HG03378 (cell line): ENCODE data around the gene AKAP8.
"Not testable (repeated sequence)": the region's sequence is repeated elsewhere in the genome, so short reads cannot be mapped to it uniquely, and the experiment has no call there.

Source experiments
- ATAC-seq: cut with Tn5 transposase; IDR thresholded peaks from one replicate; pipeline ENCODE4 v1.9.1; 2021; ENCODE audit warnings: mild to moderate bottlenecking, moderate library complexity; ENCODE audit not compliant: unreplicated experiment

AKAP8 gene

DNA sequence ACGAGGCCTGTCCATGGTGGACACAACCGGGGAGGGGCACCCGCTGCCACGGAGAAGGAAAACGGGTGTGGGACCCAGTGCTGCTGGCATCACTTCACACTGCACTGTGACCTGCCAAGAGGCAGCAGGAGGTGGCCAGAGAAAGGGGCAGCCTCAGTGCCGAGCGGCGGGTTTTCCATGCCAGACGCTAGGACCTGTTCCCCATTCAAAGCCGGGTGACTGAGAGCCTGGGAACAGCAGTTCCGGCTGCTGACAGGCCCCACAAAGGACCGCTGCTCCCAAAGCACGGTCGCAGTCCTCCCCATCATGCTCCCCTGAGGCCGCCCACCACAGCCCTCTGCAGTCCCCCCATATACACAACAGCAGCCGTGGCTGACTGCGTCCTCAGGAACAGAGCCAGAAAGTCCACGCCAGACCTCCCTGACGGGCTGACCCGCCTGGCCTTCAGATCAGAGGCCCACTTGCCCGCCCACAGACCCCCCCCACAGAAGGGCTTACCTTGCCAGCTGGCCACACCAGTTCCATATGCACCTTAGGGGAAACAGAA is 5.4 kb downstream of the AKAP8 start:
- no peak for ATAC-seq

DNA sequence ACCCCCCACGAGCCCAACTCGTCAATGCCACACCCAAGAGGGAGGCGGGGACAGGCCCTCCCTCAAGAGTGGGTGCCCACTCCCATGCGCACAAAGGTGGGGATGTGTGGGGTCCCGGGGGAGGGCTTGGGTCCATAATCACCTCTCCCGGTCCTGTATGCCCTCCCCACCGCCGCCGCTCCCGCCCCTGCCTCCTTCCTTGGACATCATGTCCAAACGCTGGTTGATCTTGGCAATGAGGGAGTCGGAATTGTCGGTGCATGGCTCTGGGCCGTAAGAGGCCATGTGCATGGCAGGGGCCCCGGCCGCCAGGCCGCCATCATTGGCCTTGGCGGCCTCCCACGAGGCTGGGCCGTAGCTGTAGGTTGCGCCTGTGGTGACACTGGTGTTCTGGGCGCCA is 5.9 kb downstream of the AKAP8 start:
- no peak for ATAC-seq

DNA sequence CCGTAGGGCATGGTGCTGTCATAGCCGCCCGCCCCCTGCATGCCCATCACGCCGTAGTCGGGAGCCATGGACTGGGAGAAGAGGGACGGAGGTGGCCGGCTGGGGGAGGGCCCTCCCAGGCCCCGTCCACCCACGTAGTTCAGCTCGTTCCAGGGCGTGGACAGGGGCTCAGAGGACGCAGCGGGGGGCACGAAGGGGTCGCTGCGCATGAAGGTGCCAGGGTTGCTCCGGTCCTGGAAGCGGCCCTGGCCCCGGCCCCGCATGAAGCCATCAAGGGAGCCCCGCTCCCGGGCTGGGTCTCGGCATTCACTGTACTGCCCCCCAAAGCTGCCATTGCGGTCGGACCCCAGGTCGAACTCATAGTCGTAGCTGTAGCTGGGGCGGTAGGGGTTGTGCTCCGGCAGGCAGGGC is 6.7 kb downstream of the AKAP8 start:
- no peak for ATAC-seq

DNA sequence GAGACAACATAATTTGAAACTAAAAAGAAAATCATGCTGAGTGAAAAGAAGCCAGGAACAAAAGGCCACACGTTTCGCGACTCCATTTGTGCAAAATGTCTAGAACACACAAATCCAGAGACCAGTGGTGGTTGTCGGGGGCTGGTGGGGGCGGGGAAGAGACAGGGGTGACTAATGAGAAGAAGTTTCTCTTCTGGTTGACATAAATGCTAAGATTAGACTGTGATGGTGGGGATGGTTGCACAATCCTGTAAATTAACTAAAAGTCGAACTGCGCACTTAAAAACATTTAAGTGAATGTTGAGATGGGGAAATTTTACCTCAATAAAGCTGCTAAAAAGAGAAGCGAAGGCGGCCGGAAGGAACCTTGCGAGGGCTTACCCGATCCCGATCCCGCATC is 7.1 kb downstream of the AKAP8 start:
- no peak for ATAC-seq

DNA sequence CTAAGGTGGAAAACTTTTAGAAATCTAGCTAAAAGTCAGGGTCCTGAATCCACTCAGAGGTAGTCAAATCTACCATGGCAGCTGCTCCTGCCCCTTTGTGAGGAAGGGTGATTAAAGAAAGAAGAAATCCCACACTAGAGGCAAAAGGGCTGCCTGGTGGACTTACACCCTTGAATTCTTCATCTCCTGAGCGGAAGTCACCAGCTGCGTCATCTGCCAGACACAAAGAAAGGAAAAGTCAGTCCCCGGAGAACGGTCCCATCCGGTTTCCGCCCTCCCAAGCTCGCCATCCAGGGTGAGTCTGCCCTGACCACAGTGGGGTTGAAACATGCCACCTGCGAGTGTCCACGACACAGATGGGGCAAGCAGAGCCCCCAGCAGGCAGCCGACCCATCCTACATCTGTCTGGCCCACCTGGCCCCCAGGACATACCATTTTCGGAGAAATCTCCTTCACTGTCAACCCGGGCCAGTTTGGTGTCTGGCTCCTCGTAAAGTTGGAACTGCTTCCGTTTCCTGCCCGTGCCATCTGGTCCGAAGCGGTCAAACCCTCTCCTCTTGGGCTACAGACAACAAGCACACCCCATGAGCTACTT is 7.7 kb downstream of the AKAP8 start:
- ATAC-seq = no peak

DNA sequence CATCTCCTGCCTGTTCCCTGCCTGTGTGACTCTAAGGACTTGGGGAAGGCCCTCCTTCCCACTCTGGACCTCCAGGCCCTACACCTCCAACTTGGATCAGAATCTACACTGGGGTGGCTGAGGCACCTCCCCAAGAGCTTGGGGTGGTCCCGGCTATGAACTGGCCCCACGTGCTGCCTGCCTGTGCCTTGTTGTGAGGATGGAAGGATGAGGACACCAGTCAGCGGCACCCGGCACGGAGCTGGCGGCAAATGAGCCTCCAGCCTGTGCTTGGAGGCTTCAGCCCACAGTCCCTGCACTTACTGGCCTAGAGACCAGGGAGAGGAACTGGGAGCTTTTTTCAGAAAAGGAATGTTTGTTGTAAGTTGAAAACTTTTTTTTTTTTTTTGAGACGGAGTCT is 8.5 kb downstream of the AKAP8 start:
- ATAC-seq = no peak

DNA sequence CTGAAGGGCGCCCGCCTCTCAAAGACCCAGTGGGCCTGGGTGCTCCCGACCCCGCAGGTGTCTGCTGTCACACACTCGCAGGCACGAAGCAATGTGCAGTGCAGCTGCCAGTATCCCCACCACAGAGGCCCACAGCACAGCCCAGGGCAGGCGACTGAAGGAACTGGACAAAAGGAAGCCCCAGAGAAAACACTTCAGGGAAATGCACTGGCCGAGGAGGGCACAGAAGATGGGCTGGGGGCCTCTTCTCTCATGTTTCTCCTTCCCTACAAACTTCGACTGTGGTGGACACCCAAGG is 10.0 kb downstream of the AKAP8 start:
- no peak for ATAC-seq

DNA sequence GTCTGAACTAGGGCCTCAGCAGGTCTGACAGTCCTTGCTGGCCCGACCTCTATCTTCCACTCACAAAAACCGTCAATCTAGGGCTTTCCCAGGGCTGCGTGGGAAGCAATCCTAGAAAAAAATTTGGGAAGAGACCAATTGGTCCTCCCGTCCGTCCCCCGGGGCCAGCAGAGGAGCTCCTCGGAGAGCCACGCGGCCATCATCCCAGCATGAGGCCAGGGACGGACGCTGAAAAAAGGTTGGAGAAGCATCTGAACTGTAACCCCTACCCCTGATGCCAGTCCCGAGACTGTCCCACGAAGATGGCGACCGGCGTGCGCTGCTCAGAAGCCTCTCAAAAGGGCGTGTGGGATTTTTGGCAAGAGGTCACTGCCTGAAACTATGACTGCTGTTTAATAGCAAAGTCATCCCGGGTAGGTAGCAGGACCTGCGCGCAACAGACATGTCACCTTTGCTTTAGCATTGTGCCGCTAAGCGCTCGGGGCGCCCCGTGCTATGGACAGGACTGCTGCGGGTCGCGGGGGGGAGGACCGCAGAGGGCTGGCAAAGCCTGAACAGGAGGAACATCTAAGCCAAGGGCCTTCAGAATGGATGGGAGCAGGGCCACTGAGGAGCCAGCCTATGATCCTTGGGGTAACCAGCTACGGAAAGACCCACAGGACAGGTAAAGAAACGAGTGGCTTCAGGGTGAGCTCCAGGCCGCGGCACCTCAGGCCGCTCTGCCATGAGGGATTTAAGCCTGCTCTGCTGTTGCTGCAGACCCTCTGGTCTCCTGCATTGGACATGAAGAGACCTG is 10.6 kb downstream of the AKAP8 start:
- no peak for ATAC-seq

DNA sequence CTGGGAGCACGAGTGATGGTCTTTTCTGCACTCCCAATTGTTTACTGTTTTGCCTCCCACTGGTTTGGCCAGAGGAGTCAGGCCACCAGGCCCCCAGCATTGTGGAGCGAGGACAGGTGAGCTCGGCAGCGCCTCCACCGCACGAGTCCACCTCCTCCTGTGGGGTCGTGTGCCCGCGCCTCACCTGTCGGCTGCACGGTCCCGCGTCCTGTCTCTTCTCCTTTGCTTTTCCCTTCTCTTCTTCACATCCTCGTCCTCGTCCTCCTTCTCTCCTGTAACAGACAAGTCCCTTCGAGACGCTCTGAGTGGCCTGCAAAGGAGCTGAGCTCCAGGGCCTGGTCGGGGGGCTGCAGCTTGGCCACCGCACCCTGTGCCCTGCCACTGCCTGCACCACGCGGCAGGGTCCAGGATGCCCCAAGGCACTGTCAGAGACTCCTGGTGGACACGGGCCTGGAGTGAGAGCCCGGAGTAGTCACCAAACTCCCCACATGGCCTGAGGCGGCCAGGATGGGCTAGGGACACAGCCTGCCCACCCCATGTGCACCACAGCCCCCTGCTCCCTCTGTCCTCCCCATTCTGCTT is 11.4 kb downstream of the AKAP8 start:
- no peak for ATAC-seq

DNA sequence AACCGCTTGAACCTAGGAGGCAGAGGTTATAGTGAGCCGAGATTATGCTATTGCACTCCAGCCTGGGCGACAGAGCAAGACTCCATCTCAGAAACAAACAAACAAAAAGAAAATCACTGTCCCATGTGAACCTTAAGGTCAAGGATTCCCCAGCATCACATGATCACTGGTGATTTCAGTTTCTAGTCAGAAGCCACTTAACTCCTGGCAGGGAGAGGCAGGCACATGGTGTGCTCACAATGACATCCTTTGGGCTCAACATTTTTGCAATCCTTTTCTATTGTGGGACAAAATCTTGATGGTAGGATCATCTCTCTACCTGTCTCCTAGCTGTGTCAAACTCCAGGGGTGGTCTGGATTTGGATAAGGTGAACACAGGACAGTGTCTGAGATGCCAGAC is 12.1 kb downstream of the AKAP8 start:
- ATAC-seq = no peak

DNA sequence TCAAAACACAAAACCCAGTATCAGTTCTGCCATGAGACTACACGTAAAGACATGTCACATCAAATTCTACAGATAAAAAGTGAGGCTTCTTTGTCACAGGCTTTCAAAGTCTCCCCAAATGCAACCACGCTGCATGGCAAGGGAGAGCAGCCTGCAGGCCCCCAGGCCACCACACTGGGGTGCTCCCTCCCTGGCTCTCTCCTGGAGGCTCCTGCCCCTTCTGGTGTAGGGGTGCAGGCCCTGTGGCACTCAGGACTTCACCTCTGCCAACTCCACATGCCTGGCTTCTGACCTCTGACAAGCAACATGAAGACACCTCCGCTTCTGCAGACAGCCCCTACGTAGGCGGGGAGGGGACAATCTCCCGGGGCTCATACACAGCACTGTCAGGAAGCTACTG is 14.3 kb downstream of the AKAP8 start:
- no peak for ATAC-seq

DNA sequence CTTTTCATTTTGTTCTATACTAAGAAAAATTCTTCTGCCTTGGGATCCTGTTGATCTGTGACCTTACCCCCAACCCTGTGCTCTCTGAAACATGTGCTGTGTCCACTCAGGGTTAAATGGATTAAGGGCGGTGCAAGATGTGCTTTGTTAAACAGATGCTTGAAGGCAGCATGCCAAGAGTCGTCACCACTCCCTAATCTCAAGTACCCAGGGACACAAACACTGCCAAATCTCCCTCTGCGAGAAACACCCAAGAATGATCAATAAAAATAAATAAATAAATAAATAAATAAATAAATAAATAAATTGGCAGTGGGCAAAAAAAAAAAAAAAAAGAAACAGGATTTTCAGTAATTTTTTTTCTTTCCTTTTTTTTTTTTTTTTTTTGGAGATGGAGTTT is 15.8 kb downstream of the AKAP8 start:
- ATAC-seq = not testable (repeated sequence)

DNA sequence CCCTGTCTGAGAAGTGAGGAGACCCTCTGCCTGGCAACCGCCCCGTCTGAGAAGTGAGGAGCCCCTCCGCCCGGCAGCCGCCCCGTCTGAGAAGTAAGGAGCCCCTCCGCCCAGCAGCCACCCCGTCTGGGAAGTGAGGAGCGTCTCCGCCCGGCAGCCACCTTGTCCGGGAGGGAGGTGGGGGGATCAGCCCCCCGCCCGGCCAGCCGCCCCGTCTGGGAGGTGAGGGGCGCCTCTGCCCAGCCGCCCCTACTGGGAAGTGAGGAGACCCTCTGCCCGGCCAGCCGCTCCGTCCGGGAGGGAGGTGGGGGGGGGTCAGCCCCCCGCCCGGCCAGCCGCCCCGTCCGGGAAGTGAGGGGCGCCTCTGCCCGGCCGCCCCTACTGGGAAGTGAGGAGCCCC is 16.5 kb downstream of the AKAP8 start:
- not testable (repeated sequence) for ATAC-seq

DNA sequence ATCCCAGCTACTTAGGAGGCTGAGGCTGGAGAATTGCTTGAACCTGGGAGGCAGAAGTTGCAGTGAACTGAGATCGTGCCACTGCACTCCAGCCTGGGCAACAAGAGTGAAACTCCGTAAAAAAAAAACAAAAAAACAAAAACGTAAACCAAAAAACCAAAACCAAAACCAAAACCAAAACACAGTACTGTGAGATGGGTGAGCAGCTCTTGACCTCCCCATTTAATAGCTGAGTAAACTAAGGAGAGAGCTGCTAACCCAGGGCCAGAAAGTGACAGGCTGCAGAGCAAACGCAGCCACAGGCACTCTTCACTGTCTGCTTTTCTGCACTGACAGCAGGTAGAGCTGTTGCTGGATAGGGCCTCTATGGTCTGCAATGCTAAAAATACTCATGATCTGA is 19.6 kb downstream of the AKAP8 start:
- not testable (repeated sequence) for ATAC-seq

DNA sequence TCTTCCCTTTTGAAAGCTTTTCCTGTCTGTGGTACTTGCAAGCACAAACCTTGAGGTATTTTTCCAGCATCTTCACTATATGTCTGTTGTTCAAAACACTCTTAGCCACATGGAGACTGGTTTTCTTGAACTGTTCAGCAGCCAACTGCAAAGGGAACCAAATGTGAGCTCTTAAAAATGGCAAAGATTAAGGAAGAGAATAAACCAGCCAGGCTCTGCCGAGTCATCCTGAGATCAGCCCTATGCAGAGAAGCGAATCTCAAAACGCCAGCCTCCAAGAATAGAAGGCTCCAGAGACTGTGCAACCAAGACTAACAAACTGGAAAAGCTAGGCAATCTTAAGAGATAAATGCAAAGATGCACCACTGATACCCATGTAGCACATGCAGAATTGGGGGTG is 20.7 kb downstream of the AKAP8 start:
- ATAC-seq = no peak

DNA sequence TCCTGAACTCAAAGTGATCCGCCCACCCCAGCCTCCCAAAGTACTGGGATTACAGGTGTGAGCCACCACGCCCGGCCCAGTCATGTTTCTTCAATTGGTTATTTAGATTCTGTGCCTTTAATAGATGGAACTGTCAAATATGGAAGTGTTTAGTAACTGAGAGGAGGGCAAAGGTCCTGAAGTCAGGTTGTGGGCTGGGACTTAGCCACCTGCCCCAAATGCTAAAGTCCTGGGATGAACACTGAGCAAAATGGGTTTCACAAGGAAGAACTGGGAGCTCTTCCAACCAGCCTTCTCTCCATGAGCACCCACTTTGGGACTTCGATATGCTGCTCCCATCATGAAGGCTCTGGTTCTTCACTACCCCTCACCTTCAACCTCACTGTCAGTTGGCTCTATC is 21.7 kb downstream of the AKAP8 start:
- ATAC-seq = no peak

DNA sequence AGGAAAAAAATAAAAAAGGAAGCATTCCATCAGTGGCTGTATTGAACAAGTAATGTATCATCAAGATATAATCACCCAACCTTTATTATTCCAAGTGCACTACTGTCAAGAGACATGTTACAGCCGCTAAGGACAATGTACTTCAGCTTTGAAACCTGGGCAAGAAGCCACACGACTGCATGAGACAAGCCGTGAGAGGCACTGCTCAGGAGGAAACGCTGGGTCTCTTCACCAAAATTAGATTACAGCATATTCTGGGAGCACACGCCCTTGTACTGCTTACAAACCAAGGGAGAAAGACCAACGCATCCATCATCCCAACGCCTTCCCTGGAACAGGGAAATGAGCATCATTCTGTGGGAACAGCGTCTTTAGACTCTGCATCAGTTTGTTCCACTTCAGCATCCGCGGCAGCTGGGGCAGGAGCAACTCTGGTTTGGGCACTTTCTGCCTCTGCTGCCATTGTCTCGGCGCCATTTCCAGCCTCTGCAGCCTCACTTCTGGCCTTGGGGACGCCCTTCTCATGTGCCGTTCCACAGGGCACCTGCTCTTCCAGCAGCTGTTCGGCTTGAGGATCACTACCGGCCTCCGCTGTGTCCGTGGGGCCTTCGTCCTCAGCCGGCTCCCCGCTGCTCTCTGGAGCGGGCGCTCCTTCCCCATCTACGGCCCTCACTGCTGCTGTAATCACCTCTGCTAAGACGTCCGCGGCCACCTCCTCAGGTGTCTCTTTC is 24.9 kb downstream of the AKAP8 start:
- ATAC-seq = no peak

DNA sequence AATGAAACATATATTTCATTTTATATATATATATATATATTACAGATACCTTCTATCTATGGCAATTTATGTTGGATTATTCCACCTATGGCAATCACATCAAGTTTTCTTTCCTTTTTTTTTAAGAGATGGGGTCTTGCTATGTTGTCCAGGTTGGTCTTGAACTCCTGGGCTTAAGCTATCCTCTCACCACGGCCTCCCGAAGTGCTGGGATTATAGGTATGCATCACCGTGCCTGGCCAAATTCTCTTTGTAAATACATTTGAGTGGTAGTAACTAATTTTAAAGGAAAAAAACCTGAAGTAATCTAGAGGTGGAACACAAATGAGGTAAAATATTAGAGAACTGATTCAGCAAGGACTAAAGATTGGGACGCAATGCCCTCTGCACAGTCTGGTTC is 25.7 kb downstream of the AKAP8 start:
- no peak for ATAC-seq

DNA sequence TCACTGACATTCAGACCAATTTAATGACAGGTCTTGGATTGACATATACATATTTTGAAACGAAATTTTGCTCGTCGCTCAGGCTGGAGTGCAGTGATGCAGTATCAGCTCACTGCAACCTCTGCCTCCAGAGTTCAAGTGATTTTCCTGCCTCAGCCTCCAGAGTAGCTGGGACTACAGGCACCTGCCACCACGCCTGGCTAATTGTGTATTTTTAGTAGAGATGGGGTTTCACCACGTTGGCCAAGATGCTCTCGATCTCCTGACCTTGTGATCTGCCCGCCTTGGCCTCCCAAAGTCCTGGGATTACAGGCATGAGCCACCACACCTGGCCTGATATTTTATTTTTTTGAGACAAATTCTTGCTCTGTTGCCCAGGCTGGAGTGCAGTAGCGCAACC is 27.1 kb downstream of the AKAP8 start:
- ATAC-seq = not testable (repeated sequence)

DNA sequence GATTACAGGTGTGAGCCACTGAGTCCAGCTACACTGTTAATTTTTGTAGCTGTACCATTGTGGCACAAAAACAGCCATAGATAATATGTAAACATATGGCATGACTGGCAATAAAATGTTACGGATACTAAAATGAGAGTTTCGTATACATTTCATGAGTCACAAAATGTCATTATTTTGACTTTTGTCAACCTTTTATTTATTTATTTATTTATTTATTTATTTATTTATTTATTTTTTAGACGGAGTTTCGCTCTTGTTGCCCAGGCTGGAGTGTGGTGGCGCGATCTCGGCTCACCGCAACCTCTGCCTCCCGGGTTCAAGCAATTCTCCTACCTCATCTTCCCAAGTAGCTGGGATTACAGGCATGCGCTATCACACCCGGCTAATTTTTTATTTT is 38.3 kb downstream of the AKAP8 start:
- ATAC-seq = not testable (repeated sequence)

DNA sequence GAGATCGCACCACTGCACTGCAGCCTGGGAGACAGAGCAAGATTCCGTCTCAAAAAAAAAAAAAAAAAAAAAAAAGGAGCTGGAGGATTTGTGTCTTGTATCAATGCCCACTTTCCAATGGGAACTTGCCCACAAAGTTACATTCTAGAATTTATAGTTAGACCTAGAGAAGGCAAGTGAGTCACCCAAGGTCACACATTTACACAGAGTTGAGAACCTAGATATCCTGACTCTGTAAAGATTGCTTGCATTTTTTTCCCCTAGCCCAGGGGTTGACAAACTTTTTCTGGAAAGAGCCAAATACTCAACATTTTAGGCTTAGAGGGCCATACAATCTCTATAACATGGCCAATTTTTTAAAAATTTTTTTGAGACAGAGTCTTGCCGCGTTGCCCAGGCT is 39.5 kb downstream of the AKAP8 start:
- no peak for ATAC-seq

DNA sequence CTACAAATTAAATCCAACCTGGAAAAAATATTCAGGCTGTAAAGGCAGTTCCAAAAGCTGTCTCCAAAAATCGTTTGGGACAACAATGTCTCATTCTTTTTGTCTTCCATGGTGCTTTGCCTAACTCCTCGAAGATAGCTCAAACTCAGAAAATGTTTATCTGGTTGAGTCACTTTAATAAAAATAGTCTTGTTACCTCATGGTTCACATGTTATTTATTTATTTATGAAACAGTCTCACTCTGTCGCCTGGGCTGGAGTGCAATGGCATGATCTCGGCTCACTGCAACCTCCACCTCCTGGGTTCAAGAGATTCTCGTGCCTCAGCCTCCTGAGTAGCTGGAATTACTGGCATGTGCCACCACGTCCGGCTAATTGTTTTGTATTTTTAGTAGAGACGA is 42.4 kb downstream of the AKAP8 start:
- no peak for ATAC-seq
